SK-N-SH treated with all-trans-retinoic acid at 6 μM for 48 hours (cell line): ENCODE measurements around the gene PPP2R1B.

Source experiments
- ATAC-seq: fragments of 200-7000 bp; cut with Tn5 transposase; 3 replicates; pipeline ENCODE4 v1.9.1; 2020; ENCODE audit warnings: mild to moderate bottlenecking, moderate library complexity
- ARNTL ChIP-seq: fragments of 450-650 bp; formaldehyde crosslinking; IDR thresholded peaks from 2 replicates; pipeline ENCODE4 v1.5.0; 2020; ENCODE audit warnings: low read depth, mild to moderate bottlenecking, moderate library complexity, borderline replicate concordance
- BACH2 ChIP-seq: fragments of 250-450 bp; sonication (Bioruptor Pico); IDR thresholded peaks from 2 replicates; pipeline ENCODE4 v1.9.0; 2021; ENCODE audit warnings: mild to moderate bottlenecking, borderline replicate concordance
- ESRRG ChIP-seq: fragments of 250-450 bp; sonication (Bioruptor Pico); IDR thresholded peaks from 2 replicates; pipeline ENCODE4 v1.6.1; 2021; ENCODE audit warnings: mild to moderate bottlenecking
- GLIS3 ChIP-seq: fragments of 250-450 bp; sonication (Bioruptor Pico); IDR thresholded peaks from 2 replicates; pipeline ENCODE4 v1.5.0; 2020; ENCODE audit warnings: mild to moderate bottlenecking, moderate library complexity
- ISL1 ChIP-seq: fragments of 250-450 bp; sonication (Bioruptor Pico); IDR thresholded peaks from 2 replicates; pipeline ENCODE4 v2.1.2; 2022; ENCODE audit warnings: mild to moderate bottlenecking, moderate library complexity
- OSR1 ChIP-seq: fragments of 250-450 bp; sonication (Bioruptor Pico); IDR thresholded peaks from 2 replicates; pipeline ENCODE4 v1.8.0; 2022; ENCODE audit warnings: moderate library complexity, mild to moderate bottlenecking, inconsistent platforms
- POU6F1 ChIP-seq: fragments of 250-450 bp; sonication (Bioruptor Pico); IDR thresholded peaks from 2 replicates; pipeline ENCODE4 v1.8.0; 2021; ENCODE audit warnings: low read depth, mild to moderate bottlenecking, moderate library complexity, borderline replicate concordance
- PPARA ChIP-seq: fragments of 250-450 bp; sonication (Bioruptor Pico); IDR thresholded peaks from 2 replicates; pipeline ENCODE4 v1.5.0; 2020; ENCODE audit warnings: mild to moderate bottlenecking, borderline replicate concordance
- SNAI2 ChIP-seq: fragments of 250-450 bp; sonication (Bioruptor Pico); IDR thresholded peaks from 2 replicates; pipeline ENCODE4 v1.5.0; 2020; ENCODE audit warnings: mild to moderate bottlenecking, moderate library complexity
- TCF4 ChIP-seq: fragments of 250-450 bp; sonication (Bioruptor Pico); IDR thresholded peaks from 2 replicates; pipeline ENCODE4 v1.8.0; 2021; ENCODE audit warnings: mild to moderate bottlenecking, moderate library complexity, borderline replicate concordance
- ZFP3 ChIP-seq: fragments of 250-450 bp; sonication (Bioruptor Pico); IDR thresholded peaks from 2 replicates; pipeline ENCODE4 v1.5.0; 2020; ENCODE audit warnings: mild to moderate bottlenecking, moderate library complexity
- ZFP30 ChIP-seq: fragments of 450-650 bp; formaldehyde crosslinking; IDR thresholded peaks from 2 replicates; pipeline ENCODE4 v1.5.0; 2022; ENCODE audit warnings: mild to moderate bottlenecking, moderate library complexity
- ZNF565 ChIP-seq: fragments of 450-650 bp; formaldehyde crosslinking; conservative IDR thresholded peaks from 2 replicates; pipeline ENCODE4 v1.5.0; 2020; ENCODE audit warnings: low read depth, mild to moderate bottlenecking, moderate library complexity
- ZNF70 ChIP-seq: fragments of 450-650 bp; formaldehyde crosslinking; IDR thresholded peaks from 2 replicates; pipeline ENCODE4 v1.5.0; 2020; ENCODE audit warnings: mild to moderate bottlenecking, moderate library complexity
- ZNF8 ChIP-seq: fragments of 450-650 bp; formaldehyde crosslinking; IDR thresholded peaks from 2 replicates; pipeline ENCODE4 v1.5.0; 2020; ENCODE audit warnings: mild to moderate bottlenecking, moderate library complexity
- TF ChIP-seq, protein P1 (sequence below): fragments of 250-450 bp; sonication (Bioruptor Pico); IDR thresholded peaks from 2 replicates; pipeline ENCODE4 v1.8.0; 2020; ENCODE audit warnings: mild to moderate bottlenecking, moderate library complexity, borderline replicate concordance
- TF ChIP-seq, protein P2 (sequence below): fragments of 250-450 bp; sonication (Bioruptor Pico); IDR thresholded peaks from 2 replicates; pipeline ENCODE4 v1.5.1; 2020; ENCODE audit warnings: low read depth, mild to moderate bottlenecking, moderate library complexity
- TF ChIP-seq, protein P3 (sequence below): fragments of 250-450 bp; sonication (Bioruptor Pico); IDR thresholded peaks from 2 replicates; pipeline ENCODE4 v1.5.0; 2020; ENCODE audit warnings: mild to moderate bottlenecking, moderate library complexity

Gene PPP2R1B

DNA sequence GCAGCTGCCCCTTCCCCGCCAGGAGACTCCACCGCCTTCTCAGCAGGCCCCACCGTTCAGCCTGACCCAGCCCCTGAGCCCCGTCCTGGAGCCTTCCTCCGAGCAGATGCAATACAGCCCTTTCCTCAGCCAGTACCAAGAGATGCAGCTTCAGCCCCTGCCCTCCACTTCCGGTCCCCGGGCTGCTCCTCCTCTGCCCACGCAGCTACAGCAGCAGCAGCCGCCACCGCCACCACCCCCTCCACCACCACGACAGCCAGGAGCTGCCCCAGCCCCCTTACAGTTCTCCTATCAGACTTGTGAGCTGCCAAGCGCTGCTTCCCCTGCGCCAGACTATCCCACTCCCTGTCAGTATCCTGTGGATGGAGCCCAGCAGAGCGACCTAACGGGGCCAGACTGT, 42.6 kb downstream of the PPP2R1B start:
- peak; percentile 20; the same call in 2 of the 3 replicates for ATAC-seq
- TF ChIP-seq GLIS3 (no peak), ISL1 (CRISPR knock-in tag) (no peak), ZNF8 (no peak), OSR1 (no peak), BACH2 (no peak), TCF4 (CRISPR knock-in tag) (no peak), SNAI2 (CRISPR knock-in tag) (no peak), ARNTL (CRISPR knock-in tag) (no peak), ZNF565 (CRISPR knock-in tag) (no peak)
- TF ChIP-seq, protein P1, sequence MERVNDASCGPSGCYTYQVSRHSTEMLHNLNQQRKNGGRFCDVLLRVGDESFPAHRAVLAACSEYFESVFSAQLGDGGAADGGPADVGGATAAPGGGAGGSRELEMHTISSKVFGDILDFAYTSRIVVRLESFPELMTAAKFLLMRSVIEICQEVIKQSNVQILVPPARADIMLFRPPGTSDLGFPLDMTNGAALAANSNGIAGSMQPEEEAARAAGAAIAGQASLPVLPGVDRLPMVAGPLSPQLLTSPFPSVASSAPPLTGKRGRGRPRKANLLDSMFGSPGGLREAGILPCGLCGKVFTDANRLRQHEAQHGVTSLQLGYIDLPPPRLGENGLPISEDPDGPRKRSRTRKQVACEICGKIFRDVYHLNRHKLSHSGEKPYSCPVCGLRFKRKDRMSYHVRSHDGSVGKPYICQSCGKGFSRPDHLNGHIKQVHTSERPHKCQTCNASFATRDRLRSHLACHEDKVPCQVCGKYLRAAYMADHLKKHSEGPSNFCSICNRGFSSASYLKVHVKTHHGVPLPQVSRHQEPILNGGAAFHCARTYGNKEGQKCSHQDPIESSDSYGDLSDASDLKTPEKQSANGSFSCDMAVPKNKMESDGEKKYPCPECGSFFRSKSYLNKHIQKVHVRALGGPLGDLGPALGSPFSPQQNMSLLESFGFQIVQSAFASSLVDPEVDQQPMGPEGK (CRISPR knock-in tag): no peak
- TF ChIP-seq, protein P2, sequence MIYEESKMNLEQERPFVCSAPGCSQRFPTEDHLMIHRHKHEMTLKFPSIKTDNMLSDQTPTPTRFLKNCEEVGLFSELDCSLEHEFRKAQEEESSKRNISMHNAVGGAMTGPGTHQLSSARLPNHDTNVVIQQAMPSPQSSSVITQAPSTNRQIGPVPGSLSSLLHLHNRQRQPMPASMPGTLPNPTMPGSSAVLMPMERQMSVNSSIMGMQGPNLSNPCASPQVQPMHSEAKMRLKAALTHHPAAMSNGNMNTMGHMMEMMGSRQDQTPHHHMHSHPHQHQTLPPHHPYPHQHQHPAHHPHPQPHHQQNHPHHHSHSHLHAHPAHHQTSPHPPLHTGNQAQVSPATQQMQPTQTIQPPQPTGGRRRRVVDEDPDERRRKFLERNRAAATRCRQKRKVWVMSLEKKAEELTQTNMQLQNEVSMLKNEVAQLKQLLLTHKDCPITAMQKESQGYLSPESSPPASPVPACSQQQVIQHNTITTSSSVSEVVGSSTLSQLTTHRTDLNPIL (CRISPR knock-in tag): no peak
- TF ChIP-seq, protein P3, sequence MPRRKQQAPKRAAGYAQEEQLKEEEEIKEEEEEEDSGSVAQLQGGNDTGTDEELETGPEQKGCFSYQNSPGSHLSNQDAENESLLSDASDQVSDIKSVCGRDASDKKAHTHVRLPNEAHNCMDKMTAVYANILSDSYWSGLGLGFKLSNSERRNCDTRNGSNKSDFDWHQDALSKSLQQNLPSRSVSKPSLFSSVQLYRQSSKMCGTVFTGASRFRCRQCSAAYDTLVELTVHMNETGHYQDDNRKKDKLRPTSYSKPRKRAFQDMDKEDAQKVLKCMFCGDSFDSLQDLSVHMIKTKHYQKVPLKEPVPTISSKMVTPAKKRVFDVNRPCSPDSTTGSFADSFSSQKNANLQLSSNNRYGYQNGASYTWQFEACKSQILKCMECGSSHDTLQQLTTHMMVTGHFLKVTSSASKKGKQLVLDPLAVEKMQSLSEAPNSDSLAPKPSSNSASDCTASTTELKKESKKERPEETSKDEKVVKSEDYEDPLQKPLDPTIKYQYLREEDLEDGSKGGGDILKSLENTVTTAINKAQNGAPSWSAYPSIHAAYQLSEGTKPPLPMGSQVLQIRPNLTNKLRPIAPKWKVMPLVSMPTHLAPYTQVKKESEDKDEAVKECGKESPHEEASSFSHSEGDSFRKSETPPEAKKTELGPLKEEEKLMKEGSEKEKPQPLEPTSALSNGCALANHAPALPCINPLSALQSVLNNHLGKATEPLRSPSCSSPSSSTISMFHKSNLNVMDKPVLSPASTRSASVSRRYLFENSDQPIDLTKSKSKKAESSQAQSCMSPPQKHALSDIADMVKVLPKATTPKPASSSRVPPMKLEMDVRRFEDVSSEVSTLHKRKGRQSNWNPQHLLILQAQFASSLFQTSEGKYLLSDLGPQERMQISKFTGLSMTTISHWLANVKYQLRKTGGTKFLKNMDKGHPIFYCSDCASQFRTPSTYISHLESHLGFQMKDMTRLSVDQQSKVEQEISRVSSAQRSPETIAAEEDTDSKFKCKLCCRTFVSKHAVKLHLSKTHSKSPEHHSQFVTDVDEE (CRISPR knock-in tag): no peak

DNA sequence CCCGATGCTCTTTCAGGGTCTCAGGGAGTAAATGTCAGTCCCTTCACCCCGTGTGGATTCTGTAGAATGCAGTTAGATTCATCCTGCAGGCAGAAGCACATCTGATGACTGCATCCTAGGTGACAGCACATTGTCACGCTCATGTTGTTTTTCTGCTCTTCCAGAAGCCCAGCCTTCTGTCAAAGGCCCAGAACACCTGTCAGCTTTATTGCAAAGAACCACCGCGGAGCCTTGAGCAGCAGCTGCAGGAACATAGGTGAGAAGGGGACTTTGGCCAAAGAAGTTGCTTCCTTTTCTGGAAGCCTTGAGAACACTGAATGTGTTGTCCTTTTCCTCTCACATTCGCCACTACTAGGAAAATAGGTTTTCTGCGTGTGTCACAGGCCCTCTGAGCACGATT, 43.7 kb downstream of the PPP2R1B start:
- TF ChIP-seq SNAI2 (CRISPR knock-in tag) (no peak), PPARA (CRISPR knock-in tag) (no peak), GLIS3 (no peak), TCF4 (CRISPR knock-in tag) (no peak), POU6F1 (CRISPR knock-in tag) (no peak), ZNF70 (CRISPR knock-in tag) (no peak), BACH2 (no peak), ZNF8 (no peak)
- TF ChIP-seq, protein P1 (CRISPR knock-in tag): no peak
- TF ChIP-seq, all 23 proteins: peak for 0
- ATAC-seq: no peak

GRCh38 chr11:111720801-111721494, 45.2 kb downstream of the PPP2R1B start:
- TF ChIP-seq ZFP3 (CRISPR knock-in tag) (no peak), ZFP30 (CRISPR knock-in tag) (no peak), ZNF70 (CRISPR knock-in tag) (no peak), TCF4 (CRISPR knock-in tag) (no peak; the same call in 1 of the 2 replicates), ZNF565 (CRISPR knock-in tag) (no peak), OSR1 (no peak), ISL1 (CRISPR knock-in tag) (no peak), ESRRG (no peak), PPARA (CRISPR knock-in tag) (no peak), GLIS3 (no peak), ARNTL (CRISPR knock-in tag) (no peak)
- TF ChIP-seq, protein P2 (CRISPR knock-in tag): no peak
- TF ChIP-seq, protein P1 (CRISPR knock-in tag): no peak
- TF ChIP-seq, protein P3 (CRISPR knock-in tag): no peak
- TF ChIP-seq, all 23 proteins: peak for 0
- no peak for ATAC-seq
